ENCODE measurements around the gene TMEM143. TPM values are rescaled to one million over a fixed set of nuclear protein-coding genes. Genes with fewer than 3 reads are reported as not detected.

TMEM143 gene
- total and polyA plus RNA-seq, 2 of the 8 experiments (the other 6 are each of a cell fraction or from before 2014, with no cell fraction given), result 14.2 to 19.1 TPM

- Histone ChIP-seq H2BK120ac (replicated peaks; ENCODE audit: low read depth, low read length) (no peak overlapping the region), H2BK20ac (ENCODE audit: low read length) (no peak overlapping the region), H3K9ac (replicated peaks in 1 of 4; ENCODE audit: extremely low read depth in 1 of 4, low read depth in 3 of 4, low read length in 3 of 4) (no peak overlapping the region), H4K5ac (ENCODE audit: insufficient read length, low read depth, low read length) (no peak overlapping the region), H3K4me1 (replicated peaks in 1 of 4; ENCODE audit: control insufficient read depth in 3 of 4, insufficient read depth in 4 of 4, low read length in 3 of 4) (peaks cover 0 to 2% (median 0%) of the 10 kb centered on the region in 4 experiments; a peak in 1 of 7 replicates), H4K8ac (ENCODE audit: extremely low read depth, insufficient read depth, low read length) (no peak overlapping the region), H3K79me1 (ENCODE audit: low read depth, low read length) (no peaks in the 10 kb centered on the region), H2BK15ac (ENCODE audit: low read length) (no peak overlapping the region), H3K18ac (ENCODE audit: extremely low read depth, low read length) (no peak overlapping the region), H3K14ac (ENCODE audit: insufficient read length) (no peak overlapping the region), H3K27me3 (replicated peaks in 1 of 4; ENCODE audit: control insufficient read depth in 3 of 4, extremely low read depth in 1 of 4, insufficient read depth in 3 of 4, low read length in 3 of 4) (no peaks in the 10 kb centered on the region), H3K56ac (replicated peaks; ENCODE audit: insufficient read length, low read depth, low read length) (no peak overlapping the region), H3K27ac (ENCODE audit: low read depth, low read length) (no peak overlapping the region), H2AK5ac (ENCODE audit: low read depth, low read length) (no peak overlapping the region), H2BK5ac (ENCODE audit: low read depth, low read length) (peak overlapping the region; percentile 16; the same call in 1 of the 2 replicates), H4K20me1 (replicated peaks in 1 of 2; ENCODE audit: control insufficient read depth in 1 of 2, insufficient read depth in 2 of 2, low read length in 2 of 2) (peaks cover 0 to 2% of the 10 kb centered on the region in 2 experiments), H3K4me2 (ENCODE audit: insufficient read depth in 1 of 2, low read depth in 2 of 2, low read length in 2 of 2) (no peak overlapping the region), H2AFZ (ENCODE audit: low read length) (no peak overlapping the region), H3K23ac (ENCODE audit: insufficient read length) (no peak overlapping the region), H3K79me2 (ENCODE audit: control insufficient read depth in 1 of 2, insufficient read depth in 2 of 2, low read length in 2 of 2) (no peaks in the 10 kb centered on the region), H3K4me3 (ENCODE audit: extremely low read depth in 1 of 4, insufficient read depth in 2 of 4, low read depth in 3 of 4, low read length in 4 of 4) (no peak overlapping the region), H3K23me2 (ENCODE audit: low read depth, low read length) (peaks cover 5% of the 10 kb centered on the region; the same call in 1 of the 2 replicates), H3K36me3 (ENCODE audit: control insufficient read depth in 2 of 4, insufficient read depth in 4 of 4, low read length in 3 of 4) (no peaks in the 10 kb centered on the region), H3K4ac (replicated peaks; ENCODE audit: insufficient read length, low read depth, low read length) (no peak overlapping the region), H2BK12ac (ENCODE audit: low read depth, low read length) (no peak overlapping the region), H4K91ac (replicated peaks; ENCODE audit: insufficient read length, low read length) (no peak overlapping the region), H3K9me3 (ENCODE audit: insufficient read depth in 2 of 2, low read depth in 1 of 2, low read length in 1 of 2) (no peaks in the 10 kb centered on the region)
- no peak for DNase-seq (ENCODE audit: low read depth in 1 of 2, low spot score in 2 of 2)
- ChIA-PET POLR2A (ENCODE audit: partially characterized antibody) (no interaction called here), CTCF (ENCODE audit: partially characterized antibody) (interaction anchor here (0.6 to 1.7 kb wide), 4 partner anchors 10 to 38 kb away, joined by 3 to 8 read pairs (median 4); no protein-coding TSS in a partner anchor)
- FAIRE-seq, result no peak
- 92% methylated on average over 12 of the region's 12 CpGs; no CpG with 5 or more reads in 1 of the 2 experiments for WGBS, 2 experiments (ENCODE audit: extremely low coverage in 1 of 2, insufficient coverage in 1 of 2, insufficient read length in 1 of 2, insufficient replicate concordance in 2 of 2, low coverage in 1 of 2, low lambda C conversion rate in 2 of 2, missing lambda C conversion rate in 1 of 2)
- TF ChIP-seq CHD1 (IDR thresholded peaks at IDR 0.05; ENCODE audit: low read depth, low read length) (no peak), SUZ12 (IDR thresholded peaks at IDR 0.05; ENCODE audit: low read length) (no peak), EZH2 (IDR thresholded peaks at IDR 0.05; ENCODE audit: low read depth, low read length, severe bottlenecking) (no peak)
Measured at GRCh38 chr19:48302600-48302959, 61.2 kb downstream of the TMEM143 start.
